HCT116 (cell line): Measurements from ENCODE around the gene CCDC40. TPM values are rescaled to one million over a fixed set of nuclear protein-coding genes. Genes with fewer than 3 reads are reported as not detected.
"Not testable (repeated sequence)": the region's sequence is repeated elsewhere in the genome, so short reads cannot be mapped to it uniquely, and the experiment has no call there.

Experiments
- ATAC-seq: fragments of 200-7000 bp; cut with Tn5 transposase; 2 replicates; pipeline ENCODE4 v1.9.1; 2020; ENCODE audit warnings: mild to moderate bottlenecking, moderate library complexity
- BruUV-seq: library from RNA; stranded (reverse); fragments of 400-500 nt; replicated peaks from 2 replicates; lab custom pipeline; 2021; lab: Mats Ljungman, UMichigan
- CTCF ChIA-PET: fragments of 300-600 bp; sonication (Branson Sonifier 250); formaldehyde crosslinking; loops from one replicate; lab custom pipeline; 2021; ENCODE audit warnings: antibody characterized with exemption; lab: Charles Lee
- POLR2A ChIA-PET: fragments of 300-600, 350-600 bp; sonication (Branson Sonifier 250); formaldehyde crosslinking; loops from one replicate; lab custom pipeline; 2021; ENCODE audit warnings: antibody characterized with exemption; lab: Charles Lee
- RAD21 ChIA-PET, 2 experiments: fragments of 300-600 bp; sonication (Branson Sonifier 250); formaldehyde crosslinking; loops; one replicate each; lab custom pipeline; 2023; ENCODE audit warnings: low total read pairs in 2 of 2; ENCODE audit not compliant: uncharacterized antibody in 2 of 2, unreplicated experiment in 2 of 2, low non-redundant PET in 1 of 2; lab: Charles Lee
- DNase-seq: peaks from one replicate; pipeline ENCODE4 v3.0.0-alpha.2; 2010; ENCODE audit warnings: low read depth, low spot score
- H2AFZ ChIP-seq: fragments of 200-600 bp; shearing (Covaris generic), sonication (generic); 2 replicates; pipeline ENCODE4 v1.6.1; 2017; ENCODE audit warnings: low read depth, mixed run types, mixed read lengths, antibody characterized with exemption, low read length; ENCODE audit not compliant: poor library complexity, severe bottlenecking
- H3K27ac ChIP-seq: 2 replicates; pipeline ENCODE4 v1.5.1; 2012; ENCODE audit warnings: low read depth, low read length
- H3K27me3 ChIP-seq: fragments of 200-600 bp; sonication (generic); 2 replicates; pipeline ENCODE4 v1.6.1; 2016; ENCODE audit warnings: mixed run types, low read length, mixed read lengths; ENCODE audit not compliant: insufficient read depth
- H3K36me3 ChIP-seq, 2 experiments: fragments of 200-500 bp in 1 of 2; fragments of 200-600 bp in 1 of 2; sonication (Bioruptor generic) in 1 of 2; sonication (generic) in 1 of 2; 2 replicates each; pipeline versions ENCODE4 v1.5.1 to v1.6.1; 2014 to 2016; ENCODE audit warnings: low read length in 2 of 2, inconsistent platforms in 1 of 2, mixed read lengths in 1 of 2, mixed run types in 1 of 2; ENCODE audit not compliant: insufficient read depth in 2 of 2, control insufficient read depth in 1 of 2
- H3K4me1 ChIP-seq, 2 experiments: fragments of 200-600 bp in 1 of 2; sonication (generic) in 1 of 2; 2 replicates each; pipeline versions ENCODE4 v1.5.1 to v1.6.1; 2012 to 2017; ENCODE audit warnings: low read length in 2 of 2, inconsistent platforms in 1 of 2, mild to moderate bottlenecking in 1 of 2, mixed read lengths in 1 of 2, mixed run types in 1 of 2, moderate library complexity in 1 of 2; ENCODE audit not compliant: insufficient read depth in 2 of 2, control insufficient read depth in 1 of 2
- H3K4me2 ChIP-seq: fragments of 200-600 bp; sonication (generic); 2 replicates; pipeline ENCODE4 v1.6.1; 2017; ENCODE audit warnings: mixed run types, low read length, mixed read lengths
- H3K4me3 ChIP-seq, 2 experiments: fragments of 200-600 bp in 1 of 2; sonication (generic) in 1 of 2; replicated peaks in 1 of 2; 2 replicates each; pipeline ENCODE4 v1.5.1; 2011 to 2016; ENCODE audit warnings: low read length in 2 of 2, control low read depth in 1 of 2, low read depth in 1 of 2, mild to moderate bottlenecking in 1 of 2, mixed read lengths in 1 of 2, mixed run types in 1 of 2
- H3K79me2 ChIP-seq: fragments of 200-600 bp; sonication (generic); 2 replicates; pipeline ENCODE4 v1.6.1; 2017; ENCODE audit warnings: mild to moderate bottlenecking, mixed run types, low read length, moderate library complexity, mixed read lengths; ENCODE audit not compliant: insufficient read depth
- H3K9ac ChIP-seq: fragments of 200-600 bp; sonication (generic); 2 replicates; pipeline ENCODE4 v1.6.1; 2016; ENCODE audit warnings: low read length, mixed read lengths
- H3K9me2 ChIP-seq: fragments of 200-600 bp; sonication (generic), shearing (Covaris generic); 2 replicates; pipeline ENCODE4 v1.6.1; 2017; ENCODE audit warnings: mixed run types, mild to moderate bottlenecking, moderate library complexity; ENCODE audit not compliant: insufficient read depth
- H3K9me3 ChIP-seq, 2 experiments: fragments of 200-500 bp in 1 of 2; fragments of 200-600 bp in 1 of 2; sonication (Bioruptor generic) in 1 of 2; sonication (generic) in 1 of 2; 2 replicates each; pipeline ENCODE4 v1.6.1; 2014 to 2017; ENCODE audit warnings: low read length in 2 of 2, mixed read lengths in 2 of 2, inconsistent platforms in 1 of 2, low read depth in 1 of 2, mild to moderate bottlenecking in 1 of 2, mixed run types in 1 of 2, moderate library complexity in 1 of 2; ENCODE audit not compliant: control insufficient read depth in 1 of 2, insufficient read depth in 1 of 2
- H4K20me1 ChIP-seq: fragments of 200-600 bp; sonication (generic), shearing (Covaris generic); 2 replicates; pipeline ENCODE4 v1.6.1; 2017; ENCODE audit warnings: mixed run types, mild to moderate bottlenecking, moderate library complexity; ENCODE audit not compliant: insufficient read depth
- CBX3 ChIP-seq: IDR thresholded peaks from 2 replicates; pipeline ENCODE4 v1.6.1; 2012; ENCODE audit warnings: low read depth
- CEBPB ChIP-seq: IDR thresholded peaks from 2 replicates; pipeline ENCODE4 v1.6.1; 2012; ENCODE audit warnings: low read depth
- EZH2 ChIP-seq: fragments of 200-600 bp; sonication (generic); IDR thresholded peaks from 2 replicates; pipeline ENCODE4 v1.6.1; 2017; ENCODE audit warnings: antibody characterized with exemption, mixed run types
- EZH2phosphoT487 ChIP-seq: fragments of 200-600 bp; IDR thresholded peaks from 2 replicates; pipeline ENCODE4 v1.6.1; 2018; ENCODE audit warnings: antibody characterized with exemption, borderline replicate concordance
- SIN3A ChIP-seq: IDR thresholded peaks from 2 replicates; pipeline ENCODE4 v1.6.1; 2012; ENCODE audit warnings: low read depth
- SRF ChIP-seq: IDR thresholded peaks from 2 replicates; pipeline ENCODE4 v1.6.1; 2012; ENCODE audit warnings: low read depth
- intact Hi-C: fragments of 100-400 bp; cut with micrococcal nuclease; formaldehyde crosslinking; loops from 2 replicates; pipeline ENCODE4 v1.10.0; 2022
- total RNA-seq: library from RNA; stranded (reverse); gene quantifications from one replicate; pipeline ENCODE4 v1.2.1, GENCODE V29; 2021; ENCODE audit not compliant: unreplicated experiment
- TF ChIP-seq, protein P1 (sequence below), 3 experiments: fragments of 200-600 bp in 1 of 3; sonication (generic) in 1 of 3; IDR thresholded peaks in 2 of 3; conservative IDR thresholded peaks in 1 of 3; 2 replicates each; pipeline ENCODE4 v1.5.1; 2012 to 2017; ENCODE audit warnings: low read depth in 2 of 3, low read length in 2 of 3, antibody characterized with exemption in 1 of 3, borderline replicate concordance in 1 of 3, control low read depth in 1 of 3, mild to moderate bottlenecking in 1 of 3, mixed read lengths in 1 of 3, mixed run types in 1 of 3, moderate library complexity in 1 of 3; ENCODE audit not compliant: insufficient read depth in 1 of 3
- TF ChIP-seq, protein P2 (sequence below): IDR thresholded peaks from 2 replicates; pipeline ENCODE4 v1.6.1; 2012

Gene CCDC40
- total RNA-seq, 1 experiment from 2014 or later: 10.3 TPM

DNA sequence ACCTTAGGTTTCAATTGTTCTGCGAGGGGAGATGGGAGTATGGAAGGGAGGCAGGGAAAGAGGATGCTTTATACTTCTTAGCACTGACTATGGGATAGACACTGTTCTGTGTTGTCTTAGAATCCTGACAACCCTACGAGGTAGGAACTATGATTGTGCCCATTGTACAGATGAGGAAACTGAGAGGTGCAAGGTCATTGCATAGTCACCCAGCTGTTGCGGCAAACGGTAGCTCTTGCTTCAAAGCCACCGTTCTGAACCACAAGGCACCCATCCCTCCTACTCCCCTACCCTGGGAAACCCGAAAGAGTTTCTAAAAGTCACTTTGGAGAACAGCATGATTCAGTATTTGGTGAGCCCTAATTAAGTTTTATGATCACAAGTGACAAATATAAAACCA, 7.5 kb downstream of the CCDC40 start:
- H3K4me2 ChIP-seq: no peak overlapping the region
- no peaks in the 10 kb centered on the region for H3K27me3 ChIP-seq
- no peak for ATAC-seq
- BruUV-seq: no TSS peak
- no peaks in the 10 kb centered on the region for H3K9me2 ChIP-seq
- H4K20me1 ChIP-seq: no peaks in the 10 kb centered on the region
- H3K79me2 ChIP-seq: no peaks in the 10 kb centered on the region
- no peaks in the 10 kb centered on the region for H3K9me3 ChIP-seq
- CTCF ChIA-PET: no interaction called here
- intact Hi-C loops: no loop called here
- TF ChIP-seq CEBPB (no peak), EZH2 (no peak), EZH2phosphoT487 (no peak), CBX3 (no peak), SRF (no peak)
- TF ChIP-seq, protein P1, sequence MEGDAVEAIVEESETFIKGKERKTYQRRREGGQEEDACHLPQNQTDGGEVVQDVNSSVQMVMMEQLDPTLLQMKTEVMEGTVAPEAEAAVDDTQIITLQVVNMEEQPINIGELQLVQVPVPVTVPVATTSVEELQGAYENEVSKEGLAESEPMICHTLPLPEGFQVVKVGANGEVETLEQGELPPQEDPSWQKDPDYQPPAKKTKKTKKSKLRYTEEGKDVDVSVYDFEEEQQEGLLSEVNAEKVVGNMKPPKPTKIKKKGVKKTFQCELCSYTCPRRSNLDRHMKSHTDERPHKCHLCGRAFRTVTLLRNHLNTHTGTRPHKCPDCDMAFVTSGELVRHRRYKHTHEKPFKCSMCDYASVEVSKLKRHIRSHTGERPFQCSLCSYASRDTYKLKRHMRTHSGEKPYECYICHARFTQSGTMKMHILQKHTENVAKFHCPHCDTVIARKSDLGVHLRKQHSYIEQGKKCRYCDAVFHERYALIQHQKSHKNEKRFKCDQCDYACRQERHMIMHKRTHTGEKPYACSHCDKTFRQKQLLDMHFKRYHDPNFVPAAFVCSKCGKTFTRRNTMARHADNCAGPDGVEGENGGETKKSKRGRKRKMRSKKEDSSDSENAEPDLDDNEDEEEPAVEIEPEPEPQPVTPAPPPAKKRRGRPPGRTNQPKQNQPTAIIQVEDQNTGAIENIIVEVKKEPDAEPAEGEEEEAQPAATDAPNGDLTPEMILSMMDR (IDR thresholded peaks at IDR 0.05 in 2 of 3, conservative IDR thresholded peaks at IDR 0.05 in 1 of 3; ENCODE audit: borderline replicate concordance in 1 of 3, insufficient read depth in 1 of 3, low read depth in 2 of 3, low read length in 2 of 3): no peak
- TF ChIP-seq, protein P2, sequence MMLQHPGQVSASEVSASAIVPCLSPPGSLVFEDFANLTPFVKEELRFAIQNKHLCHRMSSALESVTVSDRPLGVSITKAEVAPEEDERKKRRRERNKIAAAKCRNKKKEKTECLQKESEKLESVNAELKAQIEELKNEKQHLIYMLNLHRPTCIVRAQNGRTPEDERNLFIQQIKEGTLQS: no peak
- RAD21 ChIA-PET: no interaction called here
- H3K4me1 ChIP-seq: no peaks in the 10 kb centered on the region
- no peak overlapping the region for H3K27ac ChIP-seq
- POLR2A ChIA-PET: no interaction called here
- DNase-seq: no peak
- H3K36me3 ChIP-seq: no peaks in the 10 kb centered on the region
- no peak overlapping the region for H3K9ac ChIP-seq
- H2AFZ ChIP-seq: no peak overlapping the region
- no peak overlapping the region for H3K4me3 ChIP-seq

DNA sequence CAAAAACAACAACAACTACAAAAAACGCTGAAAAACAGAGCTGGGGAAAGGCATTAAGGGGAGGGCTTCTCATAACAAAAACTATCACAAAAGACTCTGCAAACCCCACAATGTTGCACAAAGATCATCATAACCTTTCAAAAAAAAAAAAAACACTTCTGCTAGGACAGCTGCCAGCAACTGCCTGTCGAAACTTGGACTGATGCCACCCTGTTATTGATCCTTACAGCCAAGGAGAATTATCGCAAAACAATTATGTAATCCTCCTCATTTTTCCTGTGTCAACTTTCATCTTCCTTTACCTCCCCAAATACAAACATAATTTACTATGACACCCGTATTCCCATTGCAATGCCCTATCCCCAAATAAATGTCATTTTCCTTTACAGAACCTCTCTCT, 9.3 kb downstream of the CCDC40 start:
- no peaks in the 10 kb centered on the region for H3K36me3 ChIP-seq
- RAD21 ChIA-PET: no interaction called here
- ATAC-seq: no peak

DNA sequence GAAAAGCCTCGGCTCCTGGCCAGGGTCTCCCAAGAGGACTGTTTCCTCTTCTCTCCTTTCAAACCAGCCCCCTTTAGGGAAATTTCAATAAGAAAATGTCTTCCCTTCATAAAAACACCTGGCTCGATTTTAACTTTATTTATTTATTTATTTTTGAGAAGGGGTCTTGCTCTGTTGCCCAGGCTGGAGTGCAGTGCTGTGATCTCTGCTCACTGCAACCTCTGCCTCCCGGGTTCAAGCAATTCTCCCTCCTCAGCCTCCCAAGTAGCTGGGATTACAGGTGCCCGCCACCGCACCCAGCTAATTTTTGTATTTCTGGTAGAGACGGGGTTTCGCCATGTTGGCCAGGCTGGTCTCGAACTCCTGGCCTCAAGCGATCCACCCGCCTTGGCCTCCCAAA, 10.3 kb downstream of the CCDC40 start:
- H3K36me3 ChIP-seq, H3K4me1 ChIP-seq, CTCF ChIA-PET, intact Hi-C loops, H2AFZ ChIP-seq, H3K9ac ChIP-seq, BruUV-seq, H3K9me2 ChIP-seq, POLR2A ChIA-PET, H3K79me2 ChIP-seq, ATAC-seq, H3K4me3 ChIP-seq, H3K9me3 ChIP-seq, H4K20me1 ChIP-seq, H3K4me2 ChIP-seq, H3K27ac ChIP-seq, DNase-seq, RAD21 ChIA-PET, H3K27me3 ChIP-seq: not testable (repeated sequence)

More for the DNA sequence above, 9.3 kb downstream of the CCDC40 start:
- no TSS peak for BruUV-seq
- no peak overlapping the region for H3K4me2 ChIP-seq
- no peaks in the 10 kb centered on the region for H3K79me2 ChIP-seq
- no peaks in the 10 kb centered on the region for H3K9me3 ChIP-seq
- no peaks in the 10 kb centered on the region for H3K27me3 ChIP-seq
- H3K9me2 ChIP-seq: no peaks in the 10 kb centered on the region
- no peak overlapping the region for H2AFZ ChIP-seq
- TF ChIP-seq SIN3A: no peak
- no peak overlapping the region for H3K9ac ChIP-seq
- H3K4me1 ChIP-seq: no peaks in the 10 kb centered on the region
- ChIA-PET POLR2A (no interaction called here), CTCF (no interaction called here)
- H3K27ac ChIP-seq: no peak overlapping the region
- no peak overlapping the region for H3K4me3 ChIP-seq
- intact Hi-C loops: no loop called here
- H4K20me1 ChIP-seq: no peaks in the 10 kb centered on the region
- no peak for DNase-seq
